HepG2 (cell line): ENCODE measurements around the gene MYADML2. TPM values are rescaled to one million over a fixed set of nuclear protein-coding genes. Genes with fewer than 3 reads are reported as not detected.
A peak's percentile ranks its signal among the peaks of the same experiment; 100 is the strongest.

Experiments
- AGO1 ChIP-seq: fragments of 200-400 bp; formaldehyde crosslinking; IDR thresholded peaks from 2 replicates; pipeline ENCODE4 v1.6.1; 2017; ENCODE audit warnings: mild to moderate bottlenecking, low read depth, low read length, moderate library complexity; ENCODE audit not compliant: poor library complexity, severe bottlenecking
- ARNT2 ChIP-seq: sonication (generic); formaldehyde crosslinking; IDR thresholded peaks from 2 replicates; pipeline ENCODE4 v1.8.0; 2022; ENCODE audit warnings: mild to moderate bottlenecking, low read depth, missing genetic modification reagents, moderate library complexity
- EHMT2 ChIP-seq: fragments of 200-600 bp; sonication (generic); IDR thresholded peaks from 2 replicates; pipeline ENCODE4 v1.7.0; 2017; ENCODE audit warnings: antibody characterized with exemption, low read depth, low read length, borderline replicate concordance
- ELF4 ChIP-seq: sonication (generic); formaldehyde crosslinking; IDR thresholded peaks from 2 replicates; pipeline ENCODE4 v1.5.0; 2020; ENCODE audit warnings: missing genetic modification reagents, mild to moderate bottlenecking, moderate library complexity, borderline replicate concordance
- FIP1L1 ChIP-seq: fragments of 200-400 bp; formaldehyde crosslinking; IDR thresholded peaks from 2 replicates; pipeline ENCODE4 v1.6.1; 2018; ENCODE audit warnings: low read depth, mild to moderate bottlenecking, low read length, moderate library complexity, borderline replicate concordance; ENCODE audit not compliant: insufficient read depth
- HMGA1 ChIP-seq: sonication (generic); formaldehyde crosslinking; conservative IDR thresholded peaks from 2 replicates; pipeline ENCODE4 v1.4.0; 2020; ENCODE audit warnings: missing genetic modification reagents
- HNF4A ChIP-seq: sonication (generic); formaldehyde crosslinking; IDR thresholded peaks from 2 replicates; pipeline ENCODE4 v1.4.0; 2020; ENCODE audit warnings: missing genetic modification reagents
- ISX ChIP-seq: sonication (generic); formaldehyde crosslinking; conservative IDR thresholded peaks from 2 replicates; pipeline ENCODE4 v1.5.0; 2020; ENCODE audit warnings: missing genetic modification reagents
- JARID2 ChIP-seq: sonication (generic); formaldehyde crosslinking; IDR thresholded peaks from 2 replicates; pipeline ENCODE4 v1.8.1; 2023; ENCODE audit warnings: missing genetic modification reagents, inconsistent platforms; ENCODE audit not compliant: insufficient replicate concordance
- MTA3 ChIP-seq: sonication (generic); formaldehyde crosslinking; IDR thresholded peaks from 2 replicates; pipeline ENCODE4 v1.4.0; 2020; ENCODE audit warnings: missing genetic modification reagents
- POLR2A ChIP-seq, 2 experiments: IDR thresholded peaks; 2 replicates each; pipeline ENCODE4 v1.6.1; 2011; ENCODE audit warnings: low read depth in 2 of 2, low read length in 2 of 2, mild to moderate bottlenecking in 1 of 2, moderate library complexity in 1 of 2; ENCODE audit not compliant: insufficient read depth in 1 of 2
- RBFOX2 ChIP-seq: fragments of 200-400 bp; formaldehyde crosslinking; IDR thresholded peaks from 2 replicates; pipeline ENCODE4 v1.6.1; 2017; ENCODE audit warnings: low read depth, mild to moderate bottlenecking, low read length
- TAF15 ChIP-seq: fragments of 200-400 bp; formaldehyde crosslinking; IDR thresholded peaks from one replicate; pipeline ENCODE4 v1.6.1; 2018; ENCODE audit warnings: mild to moderate bottlenecking, low read depth, low read length; ENCODE audit not compliant: poor library complexity, severe bottlenecking
- TEAD3 ChIP-seq: optimal IDR thresholded peaks from 2 replicates; pipeline ENCODE3; 2016; ENCODE audit warnings: borderline replicate concordance
- U2AF1 ChIP-seq: fragments of 200-400 bp; formaldehyde crosslinking; optimal IDR thresholded peaks from 2 replicates; pipeline ENCODE3; 2017; ENCODE audit warnings: mild to moderate bottlenecking, low read depth, low read length
- ZFX ChIP-seq: sonication (generic); formaldehyde crosslinking; IDR thresholded peaks from 2 replicates; pipeline ENCODE4 v1.4.0; 2020; ENCODE audit warnings: mild to moderate bottlenecking, low read depth, missing genetic modification reagents, moderate library complexity
- ZMYM2 ChIP-seq: sonication (generic); formaldehyde crosslinking; IDR thresholded peaks from 2 replicates; pipeline ENCODE4 v1.8.0; 2022; ENCODE audit warnings: mild to moderate bottlenecking, missing genetic modification reagents
- ZNF232 ChIP-seq: sonication (generic); formaldehyde crosslinking; IDR thresholded peaks from 2 replicates; pipeline ENCODE4 v1.4.0; 2020; ENCODE audit warnings: missing genetic modification reagents, borderline replicate concordance
- ZNF256 ChIP-seq: sonication (generic); formaldehyde crosslinking; conservative IDR thresholded peaks from 2 replicates; pipeline ENCODE4 v1.4.0; 2020; ENCODE audit warnings: missing genetic modification reagents
- ZNF260 ChIP-seq: sonication (generic); formaldehyde crosslinking; IDR thresholded peaks from 2 replicates; pipeline ENCODE4 v1.4.0; 2020; ENCODE audit warnings: missing genetic modification reagents, low read depth, mild to moderate bottlenecking, borderline replicate concordance
- ZNF557 ChIP-seq: sonication (generic); formaldehyde crosslinking; IDR thresholded peaks from 2 replicates; pipeline ENCODE4 v1.4.0; 2020; ENCODE audit warnings: missing genetic modification reagents
- ZNF563 ChIP-seq: sonication (generic); formaldehyde crosslinking; IDR thresholded peaks from 2 replicates; pipeline ENCODE4 v1.8.0; 2022; ENCODE audit warnings: mild to moderate bottlenecking, moderate library complexity, missing genetic modification reagents
- polyA plus RNA-seq, 8 experiments: library from polyadenylated mRNA; depleted of rRNA in 3 of 8; stranded (reverse) in 7 of 8; unstranded in 1 of 8; fragments of >200 nt; fragmentation: Illumina TruSeq in 4 of 8; extraction: Trizol in 4 of 8; gene quantifications; 2 replicates each; pipeline versions ENCODE4 v1.2.1 to v1.2.3, GENCODE V29; 2011 to 2016; ENCODE audit warnings: low read depth in 4 of 8, missing spikeins in 1 of 8, mixed read lengths in 1 of 8; ENCODE audit not compliant: insufficient read depth in 1 of 8
- total RNA-seq, 5 experiments: library from RNA; depleted of rRNA; stranded (reverse); fragments of >200 nt; fragmentation: Illumina TruSeq; extraction: Trizol; gene quantifications; 2 replicates each; pipeline ENCODE4 v1.2.3, GENCODE V29; 2016; ENCODE audit warnings: low read depth in 1 of 5
- TF ChIP-seq, protein P1 (sequence below): sonication (generic); formaldehyde crosslinking; IDR thresholded peaks from 2 replicates; pipeline ENCODE4; 2020; ENCODE audit warnings: missing genetic modification reagents, mild to moderate bottlenecking, borderline replicate concordance

MYADML2 gene
- total and polyA plus RNA-seq, 2 of the 13 experiments (the other 11 are each of a cell fraction or from before 2014, with no cell fraction given), result not detected

DNA sequence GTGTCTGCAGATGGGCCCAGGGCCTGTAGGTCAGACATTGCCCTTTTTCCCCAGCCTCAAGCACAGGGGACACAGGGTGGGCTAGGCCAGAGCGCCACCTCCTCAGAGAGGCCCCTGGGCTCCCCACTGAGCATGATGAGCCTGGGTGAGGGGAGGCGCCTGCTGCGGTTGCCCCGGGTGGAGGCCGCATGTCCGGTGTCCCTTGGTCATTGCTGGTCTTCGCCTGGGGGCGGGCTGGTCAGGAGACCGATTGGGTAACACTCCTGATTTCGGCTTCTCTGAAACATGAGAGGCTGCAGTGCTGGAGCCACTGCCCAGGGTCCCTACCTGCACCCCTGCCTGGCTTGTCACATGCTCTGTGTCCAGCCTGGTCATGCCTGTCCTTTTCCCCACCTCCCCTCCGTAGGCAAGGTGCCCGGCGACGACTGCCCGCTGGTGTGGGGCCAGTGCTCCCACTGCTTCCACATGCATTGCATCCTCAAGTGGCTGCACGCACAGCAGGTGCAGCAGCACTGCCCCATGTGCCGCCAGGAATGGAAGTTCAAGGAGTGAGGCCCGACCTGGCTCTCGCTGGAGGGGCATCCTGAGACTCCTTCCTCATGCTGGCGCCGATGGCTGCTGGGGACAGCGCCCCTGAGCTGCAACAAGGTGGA, 47.4 kb downstream of the MYADML2 start (continued):
- peak; percentile 56 for TF ChIP-seq RBFOX2
- TF ChIP-seq ZMYM2 (CRISPR knock-in tag), result no peak
- no peak for TF ChIP-seq HMGA1 (CRISPR knock-in tag)
- TF ChIP-seq HNF4A (CRISPR knock-in tag), result no peak
- no peak for TF ChIP-seq EHMT2
- no peak for TF ChIP-seq JARID2 (CRISPR knock-in tag)
- TF ChIP-seq, protein P1, sequence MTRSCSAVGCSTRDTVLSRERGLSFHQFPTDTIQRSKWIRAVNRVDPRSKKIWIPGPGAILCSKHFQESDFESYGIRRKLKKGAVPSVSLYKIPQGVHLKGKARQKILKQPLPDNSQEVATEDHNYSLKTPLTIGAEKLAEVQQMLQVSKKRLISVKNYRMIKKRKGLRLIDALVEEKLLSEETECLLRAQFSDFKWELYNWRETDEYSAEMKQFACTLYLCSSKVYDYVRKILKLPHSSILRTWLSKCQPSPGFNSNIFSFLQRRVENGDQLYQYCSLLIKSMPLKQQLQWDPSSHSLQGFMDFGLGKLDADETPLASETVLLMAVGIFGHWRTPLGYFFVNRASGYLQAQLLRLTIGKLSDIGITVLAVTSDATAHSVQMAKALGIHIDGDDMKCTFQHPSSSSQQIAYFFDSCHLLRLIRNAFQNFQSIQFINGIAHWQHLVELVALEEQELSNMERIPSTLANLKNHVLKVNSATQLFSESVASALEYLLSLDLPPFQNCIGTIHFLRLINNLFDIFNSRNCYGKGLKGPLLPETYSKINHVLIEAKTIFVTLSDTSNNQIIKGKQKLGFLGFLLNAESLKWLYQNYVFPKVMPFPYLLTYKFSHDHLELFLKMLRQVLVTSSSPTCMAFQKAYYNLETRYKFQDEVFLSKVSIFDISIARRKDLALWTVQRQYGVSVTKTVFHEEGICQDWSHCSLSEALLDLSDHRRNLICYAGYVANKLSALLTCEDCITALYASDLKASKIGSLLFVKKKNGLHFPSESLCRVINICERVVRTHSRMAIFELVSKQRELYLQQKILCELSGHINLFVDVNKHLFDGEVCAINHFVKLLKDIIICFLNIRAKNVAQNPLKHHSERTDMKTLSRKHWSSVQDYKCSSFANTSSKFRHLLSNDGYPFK (CRISPR knock-in tag), result no peak
- peak; percentile 8 for TF ChIP-seq AGO1
- TF ChIP-seq TAF15, result peak; percentile 20
- no peak for TF ChIP-seq ISX
- TF ChIP-seq ZFX (CRISPR knock-in tag), result 0 out of 2 replicates have a peak, but pooled peaks have one; percentile 5
- no peak for TF ChIP-seq U2AF1
- no peak for TF ChIP-seq FIP1L1
- no peak for TF ChIP-seq ZNF256 (CRISPR knock-in tag)
- peak in 1 of 2 experiments; percentile 18; a peak in 1 of 4 replicates for TF ChIP-seq POLR2A (IDR thresholded peaks at IDR 0.05; ENCODE audit: insufficient read depth in 1 of 2, low read depth in 2 of 2, low read length in 2 of 2)
- no peak for TF ChIP-seq TEAD3
- TF ChIP-seq ZNF260, result no peak
- no peak for TF ChIP-seq ELF4 (CRISPR knock-in tag)
- no peak for TF ChIP-seq ZNF232 (CRISPR knock-in tag)
- no peak for TF ChIP-seq MTA3
- no peak for TF ChIP-seq ARNT2 (CRISPR knock-in tag)
- TF ChIP-seq ZNF557 (CRISPR knock-in tag), result no peak
- TF ChIP-seq ZNF563 (CRISPR knock-in tag), result 0 out of 2 replicates have a peak, but pooled peaks have one; percentile 43
